SIG-M5 (cell line): ENCODE data around the gene RRAGC.
"Not testable (repeated sequence)": the region's sequence is repeated elsewhere in the genome, so short reads cannot be mapped to it uniquely, and the experiment has no call there.

Experiments used
- DNase-seq: peaks from one replicate; lab custom pipeline; 2025; lab: John Stamatoyannopoulos, UW

RRAGC gene

GRCh38 chr1:38852780-38853179 lies 6.8 kb downstream of the RRAGC start:
- no peak for DNase-seq

GRCh38 chr1:38848071-38848470 lies 11.5 kb downstream of the RRAGC start:
- DNase-seq = peak; percentile 81

GRCh38 chr1:38846210-38846609 lies 13.4 kb downstream of the RRAGC start:
- DNase-seq = no peak

- not testable (repeated sequence) for DNase-seq
Observed at GRCh38 chr1:38845088-38845487, 14.5 kb downstream of the RRAGC start.

GRCh38 chr1:38840281-38840680 lies 19.3 kb downstream of the RRAGC start:
- DNase-seq = no peak

- no peak for DNase-seq
Observed at GRCh38 chr1:38839363-38839762, 20.2 kb downstream of the RRAGC start.

GRCh38 chr1:38836316-38836715 lies 23.3 kb downstream of the RRAGC start:
- DNase-seq = not testable (repeated sequence)

GRCh38 chr1:38834937-38835827 lies 24.4 kb downstream of the RRAGC start:
- peak; percentile 30 for DNase-seq

DNA sequence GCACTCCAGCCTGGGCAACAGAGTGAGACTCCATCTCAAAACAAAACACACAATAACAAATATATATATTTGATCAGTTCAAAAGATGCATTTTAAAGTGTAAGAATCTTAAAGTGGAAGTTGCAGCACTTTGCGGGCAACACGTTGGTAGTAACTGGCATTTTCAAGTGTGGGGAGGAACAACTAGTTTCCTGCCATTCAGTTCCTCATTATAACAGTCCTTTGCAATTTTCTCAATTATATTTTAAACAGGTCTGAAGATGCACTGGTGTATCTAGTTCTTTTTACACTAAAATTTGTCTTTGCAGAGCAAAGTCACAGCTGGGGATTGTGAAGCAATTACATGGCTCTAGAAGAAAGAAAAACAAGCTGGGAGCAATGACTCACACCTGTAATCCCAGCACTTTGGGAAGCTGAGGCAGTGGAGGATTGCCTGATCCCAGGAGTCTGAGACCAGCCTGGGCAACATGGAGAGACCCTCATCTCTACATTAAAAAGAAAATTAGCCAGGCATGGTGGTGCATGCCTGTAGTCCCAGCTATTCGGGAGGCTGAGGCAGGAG lies 25.3 kb downstream of the RRAGC start:
- no peak for DNase-seq

- DNase-seq = no peak
Observed at GRCh38 chr1:38833146-38833545, 26.4 kb downstream of the RRAGC start.

- no peak for DNase-seq
Observed at GRCh38 chr1:38832370-38832734, 27.2 kb downstream of the RRAGC start.

- DNase-seq = no peak
Observed at GRCh38 chr1:38831731-38832369, 27.7 kb downstream of the RRAGC start.

GRCh38 chr1:38829368-38829767 lies 30.2 kb downstream of the RRAGC start:
- DNase-seq = no peak

- DNase-seq = no peak
Observed at GRCh38 chr1:38827318-38827717, 32.3 kb downstream of the RRAGC start.

- no peak for DNase-seq
Observed at GRCh38 chr1:38826886-38827285, 32.7 kb downstream of the RRAGC start.

DNA sequence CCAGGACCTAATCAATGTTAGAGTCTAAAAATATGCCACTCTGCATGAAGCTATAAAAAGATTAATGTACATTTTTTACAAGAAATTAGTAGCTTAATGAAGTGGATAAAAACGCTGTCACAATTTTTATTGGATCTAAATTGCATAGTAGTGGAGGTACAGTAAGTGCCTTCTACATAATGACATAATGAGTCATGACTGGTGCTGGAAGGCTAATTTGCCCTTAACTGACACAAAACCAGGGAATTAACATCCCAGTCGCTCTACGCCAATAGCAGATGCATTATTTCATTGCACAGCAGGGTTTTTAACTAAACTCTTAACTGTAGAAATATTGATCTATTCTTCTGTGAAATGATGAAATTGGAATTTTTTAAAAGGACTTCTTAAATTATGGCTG lies 33.3 kb downstream of the RRAGC start:
- DNase-seq = no peak

DNA sequence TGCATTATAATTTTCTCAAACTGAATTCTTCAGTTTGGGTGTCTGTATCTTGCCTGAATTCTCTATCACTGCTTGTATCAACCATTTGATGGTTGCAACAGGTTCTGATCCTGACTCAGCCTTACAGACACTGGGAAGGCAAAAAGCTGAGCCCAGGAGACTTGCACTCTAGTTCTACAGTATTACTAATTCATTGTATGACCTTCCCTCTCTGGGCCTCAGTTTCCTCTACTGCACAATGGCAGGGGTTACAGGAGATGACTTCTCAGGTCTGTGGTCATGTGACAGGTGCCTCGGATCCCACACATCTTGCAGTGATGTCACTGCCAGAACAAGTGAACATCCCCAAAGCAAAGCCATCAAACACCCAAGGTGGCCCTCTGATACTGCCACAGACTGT lies 38.7 kb downstream of the RRAGC start:
- no peak for DNase-seq

DNA sequence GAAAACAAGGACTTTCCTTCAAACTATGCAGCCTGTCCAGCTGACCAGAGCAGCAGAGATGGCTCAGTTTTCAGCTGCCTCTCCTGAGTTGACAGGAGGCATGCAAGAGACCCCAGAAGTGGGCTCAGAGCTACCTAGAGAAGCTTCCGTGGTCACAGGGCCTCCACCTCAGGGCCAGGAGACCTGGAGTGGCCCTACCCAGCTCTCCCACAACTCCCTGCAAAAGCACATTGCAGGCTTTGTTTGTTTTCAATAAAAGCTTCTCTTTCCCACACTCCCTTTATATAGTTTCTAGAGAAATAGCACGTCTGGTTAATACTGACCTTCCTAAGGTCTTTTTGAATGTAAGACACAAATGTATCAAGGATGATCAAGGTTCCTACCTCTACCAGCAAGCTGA lies 40.1 kb downstream of the RRAGC start:
- DNase-seq = no peak

- DNase-seq = no peak
Observed at GRCh38 chr1:38819040-38819439, 40.5 kb downstream of the RRAGC start.

- no peak for DNase-seq
Observed at GRCh38 chr1:38818175-38818976, 41.2 kb downstream of the RRAGC start.

- DNase-seq = no peak
Observed at GRCh38 chr1:38817267-38818174, 42.1 kb downstream of the RRAGC start.
